ENCODE results near the gene MELTF.

MELTF gene

DNA sequence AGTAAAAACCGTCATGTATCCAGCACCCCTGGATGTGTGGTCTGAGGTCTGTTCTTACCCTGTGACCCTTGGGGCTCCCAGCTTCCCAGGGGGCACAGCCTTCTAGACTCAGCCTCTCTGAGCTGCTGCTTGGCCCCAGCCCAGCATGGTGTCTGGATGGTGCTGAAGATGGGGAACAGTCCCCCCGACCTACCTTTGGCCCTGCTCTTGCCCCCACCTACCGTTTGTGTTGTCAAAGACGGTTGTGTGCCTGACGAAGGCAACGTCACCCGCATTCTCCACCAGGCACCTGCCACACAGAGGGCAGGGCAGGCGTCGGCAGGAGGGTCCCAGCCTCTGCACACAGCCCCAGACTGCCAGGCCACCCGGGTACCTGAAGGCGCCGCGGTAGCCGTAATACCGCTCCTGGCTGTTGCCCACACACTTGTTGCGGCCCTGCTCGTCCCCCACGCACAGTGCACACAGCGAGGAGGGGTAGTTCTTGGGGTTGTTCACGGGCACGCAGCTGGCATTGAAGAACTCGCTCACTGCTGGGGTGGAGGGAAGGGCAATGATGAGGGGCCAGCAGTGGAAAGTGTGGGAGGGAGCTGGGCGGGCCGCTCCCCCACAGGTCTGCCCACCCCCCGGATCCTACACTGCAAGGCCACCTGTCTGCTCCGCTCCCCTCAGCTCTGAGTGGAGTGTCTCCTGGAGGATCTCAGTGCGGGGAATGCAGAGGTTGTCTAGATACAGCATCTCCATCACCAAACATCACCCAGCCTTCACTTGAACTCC, 21.0 kb downstream of the MELTF start:
- DNase-seq: no peak

DNA sequence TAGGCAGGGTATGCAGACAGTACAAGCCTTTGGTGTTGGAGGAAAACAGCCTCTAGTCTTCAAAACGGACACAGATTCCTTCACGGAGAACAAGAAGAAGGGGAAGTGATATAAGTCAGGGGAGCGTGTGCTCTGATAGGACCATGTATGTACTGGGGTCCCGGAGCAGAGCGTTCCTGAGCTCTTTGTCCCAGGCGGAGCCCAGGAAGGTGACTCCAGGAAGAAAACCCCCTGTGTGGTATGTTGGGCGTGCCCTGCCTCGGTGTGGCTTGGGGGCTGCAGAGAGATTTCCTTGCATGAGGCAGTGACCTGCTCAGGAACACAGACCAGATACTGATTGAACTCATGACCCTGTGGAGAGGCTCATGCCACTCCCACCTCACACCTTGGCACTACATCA, 21.7 kb downstream of the MELTF start:
- no peak for DNase-seq

DNA sequence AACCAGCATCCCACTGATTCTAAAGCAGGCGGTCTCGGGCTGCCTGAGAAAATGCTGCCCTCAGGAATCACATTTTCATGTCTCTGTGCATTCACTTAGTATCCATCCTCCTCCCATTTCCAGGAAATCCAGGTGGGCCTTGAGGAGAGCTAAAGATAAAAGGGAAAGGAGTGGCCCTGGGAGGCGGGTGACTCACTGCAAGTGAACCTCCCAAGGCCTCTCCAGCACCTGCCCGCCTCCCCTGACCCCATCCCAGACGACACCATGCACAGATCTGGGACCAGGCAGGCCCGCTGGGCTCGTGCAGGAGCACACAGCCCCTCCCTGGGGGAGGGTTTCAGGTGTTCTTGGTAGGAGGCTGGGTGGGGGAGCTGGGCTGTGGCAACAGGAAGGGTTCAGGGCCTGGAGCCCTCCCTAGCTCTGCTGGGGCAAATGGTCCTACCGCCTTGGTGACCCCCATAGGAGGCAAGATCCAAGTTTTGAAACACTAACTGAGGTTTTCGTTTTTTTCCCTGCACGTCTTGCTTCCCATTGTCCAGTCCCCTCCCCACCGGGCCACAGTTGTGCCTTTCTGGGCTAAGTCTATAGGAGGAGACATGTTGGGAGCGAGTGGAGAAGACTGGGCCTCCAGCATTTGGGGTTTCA, 22.2 kb downstream of the MELTF start:
- no peak for DNase-seq

DNA sequence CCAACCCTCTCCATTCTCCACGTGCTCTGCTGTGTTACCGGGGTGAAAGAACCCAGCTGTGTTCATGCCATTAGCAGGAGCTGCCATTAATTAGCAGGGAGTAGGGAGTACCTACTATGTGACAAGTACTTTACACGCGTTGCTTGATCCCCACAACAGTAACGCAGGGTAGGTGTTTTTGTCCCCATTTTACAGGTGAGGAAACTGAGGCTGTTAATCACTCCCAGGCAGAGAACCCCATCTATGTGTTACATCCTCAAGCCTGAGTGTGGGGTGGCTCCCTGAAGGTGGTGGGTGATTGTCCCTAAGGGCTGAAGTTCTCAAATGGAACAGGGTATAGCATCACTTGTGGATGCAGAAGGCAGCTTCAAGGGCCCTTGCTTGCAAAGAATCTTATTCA, 22.8 kb downstream of the MELTF start:
- DNase-seq: no peak

DNA sequence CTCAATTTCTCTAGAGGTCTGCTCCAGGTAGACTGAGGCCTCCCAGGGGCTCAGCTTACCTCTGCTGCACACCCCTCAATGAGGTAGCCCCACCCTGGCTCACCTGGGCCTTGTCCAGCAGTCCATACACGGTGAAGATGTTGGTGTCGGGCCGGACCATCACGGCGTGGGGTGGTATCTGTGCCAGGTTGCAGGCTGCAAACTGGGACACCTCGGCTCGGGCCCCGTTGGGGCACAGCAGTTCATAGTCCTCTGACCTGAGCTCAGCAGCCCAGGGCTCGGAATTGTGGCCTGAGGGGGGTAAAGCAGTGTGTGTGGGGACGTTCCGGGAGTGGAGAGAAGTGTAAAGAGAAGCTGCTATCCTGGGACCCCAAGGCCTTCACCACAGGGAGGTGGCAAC, 23.2 kb downstream of the MELTF start:
- DNase-seq: no peak

DNA sequence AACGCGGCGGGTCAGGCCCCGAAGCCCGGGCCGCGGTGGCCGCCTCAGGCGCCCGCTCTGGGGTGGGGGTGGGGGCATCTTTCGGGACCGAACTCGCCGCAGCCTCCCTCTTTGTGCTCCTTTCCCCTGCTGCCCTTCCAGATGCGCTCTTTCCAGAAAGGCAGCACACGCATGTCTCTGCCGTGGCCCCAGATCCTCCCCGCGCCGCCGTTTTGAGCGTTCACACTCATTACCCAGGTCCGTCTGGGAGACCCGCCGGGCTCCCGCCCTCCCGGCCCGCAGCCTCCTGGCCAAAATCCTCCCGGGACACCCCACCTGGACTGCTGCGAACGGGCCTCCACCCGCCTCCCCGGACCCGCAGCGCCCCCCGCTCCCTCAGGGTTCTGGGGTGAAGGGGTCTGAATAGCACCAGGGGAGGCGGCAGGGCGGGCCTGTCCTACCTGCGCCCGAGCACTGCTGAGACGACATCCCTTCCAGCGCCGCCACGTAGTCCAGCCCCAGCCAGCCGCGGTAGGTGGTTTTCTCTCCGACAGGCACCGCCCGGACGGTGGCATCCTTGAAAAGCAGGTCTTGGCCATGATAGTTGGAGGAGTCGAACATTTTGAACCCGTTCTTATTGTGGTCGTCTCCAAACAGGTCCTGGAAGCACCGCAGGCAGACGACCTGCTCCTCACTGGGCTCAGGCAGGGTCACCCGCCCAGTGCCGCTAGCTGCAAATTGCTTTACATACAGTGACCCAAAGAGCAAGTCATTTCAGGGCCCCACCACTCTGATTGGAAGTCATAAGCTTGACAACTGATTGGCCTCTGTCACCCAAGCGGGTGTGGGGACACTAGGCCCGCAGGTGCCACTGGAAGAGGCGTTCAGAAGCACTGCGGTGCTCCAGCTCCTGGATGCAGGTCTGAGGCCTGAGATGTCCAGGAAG, 25.9 kb downstream of the MELTF start:
- DNase-seq: no peak

DNA sequence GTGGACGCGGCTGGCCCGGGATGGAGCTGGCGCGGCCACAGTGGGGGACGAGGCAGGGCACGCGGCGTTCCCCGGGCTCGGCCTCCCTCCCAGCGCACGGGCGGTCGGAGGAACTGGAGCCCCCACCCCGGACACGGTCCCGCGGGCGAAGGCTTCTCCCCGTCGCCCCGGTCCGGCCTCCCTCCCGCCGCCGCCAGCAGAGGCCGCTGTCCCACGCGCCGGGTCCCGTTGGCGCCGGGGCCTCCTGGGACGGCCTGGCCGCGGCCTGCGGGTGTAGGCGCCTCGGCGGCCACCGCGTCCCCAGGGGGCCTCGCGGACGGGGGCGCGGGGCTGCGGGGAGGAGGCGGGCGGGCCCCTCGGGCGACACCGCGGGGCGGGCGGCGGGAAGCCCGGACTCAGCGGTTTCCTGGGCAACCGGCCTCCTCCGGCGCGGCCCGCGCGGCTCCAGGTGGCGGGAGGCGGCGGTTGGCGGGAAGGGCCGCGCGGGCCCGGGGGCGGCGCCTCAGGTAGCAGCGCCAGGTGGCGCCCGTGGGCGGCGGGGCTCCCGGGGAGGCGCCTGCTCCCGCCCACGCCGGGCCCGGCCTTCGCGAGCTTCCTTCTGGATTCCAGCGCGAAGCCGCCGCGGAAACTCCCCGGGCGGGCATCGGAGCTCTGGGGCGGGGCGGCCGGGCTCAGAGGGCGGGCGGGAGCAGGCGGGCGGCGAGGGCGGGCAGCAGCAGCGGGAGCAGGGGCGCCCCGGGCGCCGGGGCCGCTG, 26.7 kb downstream of the MELTF start:
- DNase-seq: peak; percentile 74

DNA sequence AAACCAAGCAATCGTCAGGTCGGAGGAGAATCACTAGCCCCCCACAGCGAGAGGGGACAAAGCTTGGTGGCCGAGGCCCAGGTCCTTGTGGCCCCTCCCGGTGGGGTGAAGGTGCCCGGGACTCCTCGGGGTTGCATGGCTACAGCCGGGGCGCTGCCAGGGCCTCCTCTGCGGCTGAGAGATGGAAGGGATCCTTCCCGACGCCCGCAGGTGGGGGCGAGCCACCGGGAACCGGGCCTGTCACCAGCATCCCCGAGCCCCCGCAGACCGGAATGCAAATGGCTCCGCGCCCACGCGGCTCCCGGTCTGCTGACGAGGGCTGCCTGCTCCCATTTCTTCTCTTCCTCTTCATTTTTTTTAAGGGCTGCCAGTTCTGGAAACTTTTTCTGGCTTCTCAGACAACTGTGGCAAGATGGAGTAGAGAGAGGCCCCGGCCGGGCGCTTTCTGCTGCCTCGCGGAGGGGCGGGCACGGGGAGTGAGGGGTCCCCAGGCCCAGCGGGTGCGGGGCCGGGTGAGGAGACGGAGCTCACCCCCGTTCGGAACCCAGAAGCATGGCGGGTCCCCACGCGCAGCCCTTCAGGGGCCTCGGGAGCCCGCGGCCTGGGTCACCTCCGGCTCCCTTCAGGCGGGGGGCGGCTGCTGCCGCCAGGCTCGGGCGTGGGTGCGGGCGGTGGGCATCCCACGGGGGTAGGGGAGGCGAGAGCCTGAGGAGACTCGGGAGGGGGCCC, 27.5 kb downstream of the MELTF start:
- DNase-seq: no peak

DNA sequence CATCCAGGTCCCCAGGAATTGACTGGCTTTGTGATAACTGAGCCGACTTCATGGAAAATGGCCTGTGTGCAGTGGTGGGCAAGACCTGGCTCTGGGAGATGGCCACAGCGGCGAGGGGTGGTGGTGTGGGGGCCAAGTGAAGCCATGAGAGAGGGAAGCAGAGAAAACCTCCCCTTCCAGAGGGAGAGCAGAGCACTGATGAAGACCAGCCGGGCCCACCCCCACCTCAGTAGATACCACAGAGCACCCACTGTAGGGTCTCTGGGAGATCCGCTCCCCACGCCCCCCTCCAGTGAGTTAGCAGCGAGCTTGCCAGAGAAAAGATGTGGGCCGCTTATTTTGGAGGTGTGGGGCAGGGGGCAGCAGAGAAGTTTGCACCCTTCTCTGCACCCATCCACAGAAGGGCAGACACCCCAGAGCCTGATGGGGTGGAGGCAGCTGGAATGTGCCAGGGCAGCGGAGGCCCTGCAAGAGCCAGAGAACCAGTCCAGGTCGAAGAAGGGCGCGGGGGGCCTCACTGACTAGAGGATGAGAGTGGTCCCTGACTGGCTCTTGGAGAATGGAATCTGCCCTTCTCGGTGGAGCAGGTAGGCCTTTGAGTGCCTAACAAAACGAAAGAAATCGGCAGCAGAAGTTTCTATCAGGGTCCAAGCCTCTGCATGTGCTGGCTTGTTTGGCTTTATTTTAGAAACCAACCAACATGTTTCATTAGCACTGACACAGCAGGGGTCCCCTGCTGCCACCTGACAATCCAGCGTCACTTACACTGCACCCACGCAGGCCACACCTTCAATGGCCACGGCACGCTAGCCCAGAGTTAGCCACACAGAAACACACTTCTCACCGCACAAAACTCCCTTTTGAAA, 28.3 kb downstream of the MELTF start:
- no peak for DNase-seq

DNA sequence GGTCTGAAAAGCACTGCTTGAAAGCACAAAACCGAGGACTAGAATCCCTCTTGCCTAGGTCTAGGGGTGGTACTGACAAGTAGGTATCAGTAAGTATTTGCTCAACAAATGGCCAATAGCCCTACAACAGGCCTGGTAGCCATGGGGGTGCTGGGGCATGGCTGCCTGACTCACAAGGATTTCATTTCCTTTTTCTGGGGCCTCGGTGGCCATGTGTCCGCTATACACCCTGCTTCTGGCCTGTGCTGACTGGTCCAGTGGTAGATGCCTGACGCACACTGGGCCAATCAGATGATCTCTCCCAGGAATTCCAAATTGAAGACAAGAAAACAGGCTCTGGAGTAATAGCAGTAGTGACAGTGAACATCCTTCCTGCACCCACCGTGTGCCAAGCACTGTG, 29.4 kb downstream of the MELTF start:
- DNase-seq: no peak

DNA sequence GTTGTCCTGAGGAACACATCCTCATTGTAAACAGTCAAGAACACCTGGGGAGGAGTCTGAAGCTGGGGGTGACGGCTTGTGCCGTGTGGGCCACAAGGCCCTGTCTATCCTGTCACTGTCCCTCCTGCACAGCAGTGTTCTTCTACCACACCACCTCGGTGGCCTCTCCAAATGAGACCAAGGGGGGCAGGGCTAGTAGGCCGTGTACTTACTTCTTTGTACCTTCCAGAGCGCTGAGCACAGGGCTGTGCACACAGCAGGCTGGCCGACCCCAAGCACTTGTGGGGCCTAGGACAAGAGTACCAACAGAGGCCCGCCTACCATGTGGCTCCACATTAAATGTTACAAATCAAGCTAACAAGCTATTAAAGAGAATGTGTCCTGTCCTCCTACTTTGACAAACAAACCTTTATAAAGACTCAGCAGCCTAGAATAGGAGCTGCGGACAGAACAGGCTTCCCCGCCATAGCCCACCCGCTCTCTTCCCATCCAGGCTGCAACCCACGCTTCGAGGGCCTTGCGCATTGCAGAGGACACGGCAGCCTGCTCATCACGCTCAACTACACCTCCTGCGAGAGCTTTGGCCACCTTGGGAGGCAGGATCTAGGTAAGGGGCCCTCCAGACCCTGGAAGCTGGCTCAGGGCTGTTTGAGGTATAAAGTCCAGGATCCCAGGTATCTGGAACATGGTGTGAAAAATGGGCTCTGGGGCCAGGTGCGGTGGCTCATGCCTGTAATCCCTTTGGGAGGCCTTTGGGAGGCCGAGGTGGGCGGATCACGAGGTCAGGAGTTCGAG, 30.5 kb downstream of the MELTF start:
- no peak for DNase-seq

DNA sequence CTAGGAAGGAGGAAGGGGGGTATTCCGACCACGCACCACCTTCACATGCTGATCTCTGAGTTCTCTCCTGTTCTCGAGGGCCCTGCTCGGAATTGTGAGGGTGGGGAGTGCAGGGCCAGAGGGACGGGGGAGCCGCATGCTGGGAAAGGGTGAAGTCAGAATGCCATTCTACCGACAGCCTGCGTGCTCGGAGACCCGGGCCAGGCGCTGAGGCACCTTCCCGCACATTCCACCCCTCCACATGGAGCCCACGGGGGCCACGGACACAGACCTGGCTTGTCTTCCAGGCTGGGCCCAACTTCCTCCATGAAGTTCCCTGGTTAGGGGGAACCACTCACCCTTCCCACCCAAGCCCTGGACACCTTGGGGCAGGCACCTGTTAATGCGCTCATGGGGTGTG, 32.3 kb downstream of the MELTF start:
- DNase-seq: no peak

DNA sequence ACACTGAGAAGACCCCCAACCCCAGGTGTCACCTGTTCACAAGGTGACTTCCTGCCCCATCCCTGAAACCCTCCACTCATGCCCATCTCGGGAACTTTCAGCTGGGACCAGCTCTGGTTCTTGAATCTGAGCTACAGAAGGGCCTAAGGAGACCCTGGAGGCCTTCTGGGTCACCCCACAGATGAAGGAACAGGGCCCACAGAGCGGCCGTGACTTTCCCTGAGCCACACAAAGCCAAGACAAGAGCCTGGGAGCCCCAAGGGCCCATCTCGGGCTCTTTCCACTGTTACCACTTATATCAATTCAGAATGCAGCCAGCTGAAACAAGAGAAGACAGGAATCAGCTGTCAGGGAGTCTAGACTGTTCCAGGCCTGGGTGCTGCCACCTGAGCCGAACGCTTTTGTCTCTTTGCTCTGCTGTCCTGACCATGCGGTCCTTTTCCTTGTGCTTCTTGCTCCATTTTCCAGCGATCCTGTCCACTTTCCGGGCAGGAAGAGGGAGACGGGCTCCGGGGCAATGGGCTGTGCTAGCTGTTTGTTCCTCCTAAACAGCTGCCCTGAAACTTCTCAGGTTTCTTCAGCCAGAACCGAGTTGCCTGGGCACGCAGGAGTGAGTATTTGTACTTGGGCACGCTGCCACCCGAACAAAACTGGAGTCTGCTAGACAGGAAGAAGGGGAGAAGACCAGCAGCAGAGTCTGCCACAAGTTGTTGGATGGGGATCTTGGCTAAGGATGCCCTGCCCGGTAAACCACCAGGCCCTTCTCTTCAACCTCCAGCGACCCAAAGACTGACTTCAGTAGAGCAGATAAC, 33.0 kb downstream of the MELTF start:
- no peak for DNase-seq

DNA sequence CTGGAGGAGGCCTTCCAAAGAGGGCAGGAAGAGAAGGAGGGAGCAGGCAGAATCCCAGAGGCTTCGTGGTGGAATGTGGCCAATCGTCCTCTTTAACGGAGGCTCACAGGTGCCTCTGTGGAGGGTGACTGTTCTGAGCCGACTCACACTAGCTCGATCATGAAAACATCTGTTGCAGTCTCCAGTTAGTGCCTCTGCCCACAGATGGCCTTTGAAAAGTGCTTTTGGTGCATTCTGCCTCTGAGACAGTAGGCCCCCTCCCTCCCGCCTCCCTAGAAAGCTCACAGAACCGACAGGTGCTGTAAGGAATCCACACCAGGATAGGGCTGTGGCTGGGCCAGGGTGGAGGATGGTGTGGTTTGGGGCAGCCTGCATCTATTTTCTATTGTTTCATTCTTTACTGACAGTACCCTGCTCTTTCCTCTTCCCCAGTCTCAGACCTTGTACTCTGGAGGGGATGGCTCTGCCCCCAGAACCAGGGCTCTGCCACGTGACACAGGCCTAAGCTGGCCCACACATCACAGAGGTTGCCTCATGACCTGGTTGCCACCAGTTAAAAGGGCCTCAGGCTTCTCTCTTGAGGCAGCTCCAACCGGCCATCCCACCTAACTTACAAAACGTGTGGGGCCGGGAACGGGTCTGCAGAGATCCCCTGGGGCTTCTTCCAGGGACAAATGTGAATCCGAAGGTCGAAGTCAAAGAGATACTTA, 33.8 kb downstream of the MELTF start:
- no peak for DNase-seq

DNA sequence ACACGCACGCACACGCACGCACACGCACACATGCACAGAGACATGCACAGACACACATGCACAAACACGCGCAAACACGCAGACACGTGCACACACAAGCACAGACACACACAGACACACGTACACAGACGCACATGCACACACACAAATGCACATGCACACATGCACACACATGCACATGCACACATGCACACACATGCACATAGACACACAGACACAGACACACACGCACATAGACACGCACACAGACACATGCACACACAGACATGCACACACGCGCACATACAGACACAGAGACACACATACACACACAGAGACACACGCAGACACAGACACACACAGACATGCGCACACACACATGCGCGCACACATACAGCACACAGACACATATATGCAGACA, 34.6 kb downstream of the MELTF start:
- no peak for DNase-seq

DNA sequence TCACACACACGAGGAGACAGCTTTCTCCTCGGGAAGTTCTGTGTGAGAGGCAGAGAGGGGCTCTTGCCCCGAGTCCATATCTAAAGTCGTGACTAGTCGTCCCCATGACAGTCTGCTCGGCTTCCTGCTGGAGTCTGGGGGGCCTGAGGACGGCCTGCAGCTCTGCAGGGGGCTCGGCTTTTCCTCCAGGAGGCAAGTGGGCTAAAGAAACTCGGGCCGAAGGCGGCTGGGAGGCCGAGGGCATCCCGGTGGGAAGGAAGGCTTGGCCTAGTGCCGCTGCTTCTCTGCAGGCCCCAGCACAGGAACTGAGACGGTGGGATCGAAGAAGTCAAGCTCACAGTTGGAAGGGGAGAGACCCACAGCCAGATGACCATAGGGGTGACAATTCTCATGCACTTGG, 35.6 kb downstream of the MELTF start:
- DNase-seq: no peak

DNA sequence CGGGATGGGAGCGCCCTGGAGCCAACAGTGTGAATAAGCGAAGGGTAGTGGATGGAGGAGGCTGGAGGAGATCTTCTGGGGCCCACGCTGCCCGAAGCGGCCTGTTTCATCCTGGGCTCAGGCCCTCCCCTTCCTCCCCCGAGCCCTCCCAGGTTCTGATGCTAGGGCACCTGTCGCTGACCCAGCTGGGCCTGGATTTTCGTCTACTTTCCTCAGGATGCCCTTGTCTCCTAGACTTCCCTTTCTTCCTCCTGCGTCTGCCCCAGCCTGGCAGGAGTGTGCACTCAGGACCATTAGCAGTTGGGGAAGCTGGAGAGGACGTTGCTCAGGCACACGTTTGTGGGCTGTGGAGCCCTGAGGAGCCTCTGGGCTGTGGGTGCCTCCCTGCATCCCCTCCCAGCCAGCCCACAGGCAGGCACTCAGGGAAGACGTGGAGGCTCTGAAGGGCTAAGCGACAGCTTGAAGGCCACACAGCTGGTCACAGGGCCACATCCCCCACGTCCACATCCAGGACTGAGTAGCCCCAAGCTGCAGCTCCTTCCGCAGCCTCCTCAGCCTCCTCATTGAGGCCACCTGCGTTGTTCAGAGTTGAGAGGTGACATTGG, 37.1 kb downstream of the MELTF start:
- no peak for DNase-seq
